Measurements from ENCODE around the gene MME. TPM values are rescaled to one million over a fixed set of nuclear protein-coding genes. Genes with fewer than 3 reads are reported as not detected.

The MME gene
- under 1 TPM in 1 of 2 experiments, not detected in 1; 0.26 TPM for total RNA-seq
- 1 to 10 TPM in 1 of 2 donors, not detected in 1; 2.1 TPM for polyA plus RNA-seq

GRCh38 chr3:155079746-155080487, at the start of gene MME:
TSS of gene MME (plus strand) at chr3:155080319. CDS start at chr3:155084168, 3,849 bp downstream.
- ChIA-PET POLR2A (ENCODE audit: partially characterized antibody) (no interaction called here), CTCF (ENCODE audit: partially characterized antibody) (interaction anchor here (0.6 kb wide), 1 partner anchor 18 kb away, joined by 3 read pairs; no protein-coding TSS in a partner anchor)
- H3K9me3 ChIP-seq (ENCODE audit: control insufficient read depth in 1 of 2, low read length in 2 of 2), result no peaks in the 10 kb centered on the region
- H3K9me3 Mint-ChIP-seq, result peaks cover 0 to 11% (median 6%) of the 10 kb centered on the region in 8 donors
- H3K27me3 ChIP-seq (ENCODE audit: insufficient read depth, low read length), result no peaks in the 10 kb centered on the region
- H3K27ac Mint-ChIP-seq, result no peak within 1 kb of the TSS
- no peak within 1 kb of the TSS for H3K27ac ChIP-seq (ENCODE audit: low read depth, low read length)
- H3K36me3 Mint-ChIP-seq, result no peaks in the 10 kb centered on the region
- peaks cover 21 to 30% of the 10 kb centered on the region in 2 donors for H3K27me3 Mint-ChIP-seq
- H3K36me3 ChIP-seq (ENCODE audit: insufficient read depth, low read length), result no peaks in the 10 kb centered on the region
- no peak for DNase-seq
- H3K4me1 ChIP-seq (ENCODE audit: insufficient read depth, low read length), result no peaks in the 10 kb centered on the region
- intact Hi-C loops (cut with micrococcal nuclease), result no loop called here
- H3K4me3 Mint-ChIP-seq, result peak within 1 kb of the TSS in 5 of 8 donors; percentile 43 to 72 (median 70)
- no peak within 1 kb of the TSS for H3K4me3 ChIP-seq (ENCODE audit: low read length in 2 of 2)
- peaks cover 5 to 12% (median 8%) of the 10 kb centered on the region in 4 donors for H3K4me1 Mint-ChIP-seq

- intact Hi-C loops (cut with micrococcal nuclease), result no loop called here
- H3K4me3 ChIP-seq (ENCODE audit: low read length in 2 of 2), result no peak overlapping the region
- ChIA-PET POLR2A (ENCODE audit: partially characterized antibody) (no interaction called here), CTCF (ENCODE audit: partially characterized antibody) (no interaction called here)
- Mint-ChIP-seq H3K27me3 (no peaks in the 10 kb centered on the region), H3K4me1 (no peaks in the 10 kb centered on the region), H3K36me3 (no peaks in the 10 kb centered on the region), H3K4me3 (no peak overlapping the region), H3K27ac (no peak overlapping the region), H3K9me3 (peaks cover 0 to 23% (median 3%) of the 10 kb centered on the region in 8 donors)
- no peak for DNase-seq
- no peak overlapping the region for H3K27ac ChIP-seq (ENCODE audit: low read depth, low read length)
- H3K4me1 ChIP-seq (ENCODE audit: insufficient read depth, low read length), result no peaks in the 10 kb centered on the region
- H3K27me3 ChIP-seq (ENCODE audit: insufficient read depth, low read length), result no peaks in the 10 kb centered on the region
- H3K36me3 ChIP-seq (ENCODE audit: insufficient read depth, low read length), result no peaks in the 10 kb centered on the region
- H3K9me3 ChIP-seq (ENCODE audit: control insufficient read depth in 1 of 2, low read length in 2 of 2), result no peaks in the 10 kb centered on the region
Measured at GRCh38 chr3:155031186-155031585, 48.9 kb upstream of the MME start.

DNA sequence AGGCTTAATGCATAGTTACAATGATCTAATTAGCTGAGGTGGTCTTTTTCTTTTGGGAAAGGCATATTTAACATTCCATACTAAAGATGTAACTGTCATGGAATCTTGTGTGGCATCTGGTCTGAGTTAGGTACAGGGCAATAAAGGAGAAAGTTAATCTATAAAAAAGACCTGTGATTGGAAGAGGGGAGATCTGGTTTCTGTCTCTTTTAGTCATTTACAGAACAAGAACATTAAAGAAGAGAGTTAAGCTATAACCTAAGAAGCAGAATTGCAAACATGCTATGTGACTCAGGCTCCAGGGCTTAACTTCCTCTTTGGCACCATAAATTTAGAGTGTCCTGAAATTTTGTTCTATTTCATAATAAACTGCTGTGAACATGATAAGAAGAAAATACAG, 47.2 kb upstream of the MME start:
- DNase-seq, result no peak
- H3K4me1 Mint-ChIP-seq, result no peaks in the 10 kb centered on the region
- no peaks in the 10 kb centered on the region for H3K27me3 Mint-ChIP-seq
- POLR2A ChIA-PET (ENCODE audit: partially characterized antibody), result no interaction called here
- H3K9me3 Mint-ChIP-seq, result peaks cover 0 to 23% (median 4%) of the 10 kb centered on the region in 8 donors
- Histone ChIP-seq H3K27me3 (ENCODE audit: insufficient read depth, low read length) (no peaks in the 10 kb centered on the region), H3K9me3 (ENCODE audit: control insufficient read depth in 1 of 2, low read length in 2 of 2) (no peaks in the 10 kb centered on the region), H3K27ac (ENCODE audit: low read depth, low read length) (no peak overlapping the region), H3K4me1 (ENCODE audit: insufficient read depth, low read length) (no peaks in the 10 kb centered on the region), H3K36me3 (ENCODE audit: insufficient read depth, low read length) (no peaks in the 10 kb centered on the region), H3K4me3 (ENCODE audit: low read length in 2 of 2) (no peak overlapping the region)
- no peak overlapping the region for H3K27ac Mint-ChIP-seq
- no peaks in the 10 kb centered on the region for H3K36me3 Mint-ChIP-seq
- CTCF ChIA-PET (ENCODE audit: partially characterized antibody), result no interaction called here
- intact Hi-C loops (cut with micrococcal nuclease), result no loop called here
- no peak overlapping the region for H3K4me3 Mint-ChIP-seq

DNA sequence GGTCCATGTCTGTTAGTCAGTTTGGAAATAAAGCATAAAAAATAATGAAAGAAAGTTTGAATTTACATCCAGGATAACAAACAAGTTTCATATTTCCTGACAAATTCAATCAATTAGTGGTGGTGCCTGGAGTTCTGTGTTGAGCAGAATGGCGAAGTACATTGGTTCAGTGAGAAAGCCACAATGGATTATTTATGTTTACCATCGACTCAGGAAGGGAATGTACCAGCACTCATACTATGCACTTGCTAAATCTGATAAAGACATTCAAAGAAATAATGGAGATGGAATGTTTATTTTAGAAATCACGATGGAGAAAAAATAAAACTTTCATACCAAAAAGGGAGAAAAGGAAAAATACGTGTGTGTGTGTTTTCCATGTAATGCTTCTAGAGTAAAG, 45.3 kb upstream of the MME start:
- H3K9me3 ChIP-seq (ENCODE audit: control insufficient read depth in 1 of 2, low read length in 2 of 2), result no peaks in the 10 kb centered on the region
- H3K27me3 ChIP-seq (ENCODE audit: insufficient read depth, low read length), result no peaks in the 10 kb centered on the region
- CTCF ChIA-PET (ENCODE audit: partially characterized antibody), result no interaction called here
- no peak overlapping the region for H3K27ac Mint-ChIP-seq
- peaks cover 0 to 15% (median under 1%) of the 10 kb centered on the region in 8 donors for H3K9me3 Mint-ChIP-seq
- no peak overlapping the region for H3K27ac ChIP-seq (ENCODE audit: low read depth, low read length)
- no peak overlapping the region for H3K4me3 ChIP-seq (ENCODE audit: low read length in 2 of 2)
- intact Hi-C loops (cut with micrococcal nuclease), result no loop called here
- H3K27me3 Mint-ChIP-seq, result no peaks in the 10 kb centered on the region
- no peak for DNase-seq
- no peak overlapping the region for H3K4me3 Mint-ChIP-seq
- no peaks in the 10 kb centered on the region for H3K36me3 Mint-ChIP-seq
- no peaks in the 10 kb centered on the region for H3K36me3 ChIP-seq (ENCODE audit: insufficient read depth, low read length)
- H3K4me1 ChIP-seq (ENCODE audit: insufficient read depth, low read length), result no peaks in the 10 kb centered on the region
- H3K4me1 Mint-ChIP-seq, result no peaks in the 10 kb centered on the region
- POLR2A ChIA-PET (ENCODE audit: partially characterized antibody), result no interaction called here

GRCh38 chr3:155035553-155035952, 44.6 kb upstream of the MME start:
- intact Hi-C loops (cut with micrococcal nuclease), result no loop called here
- Histone ChIP-seq H3K27me3 (ENCODE audit: insufficient read depth, low read length) (no peaks in the 10 kb centered on the region), H3K4me3 (ENCODE audit: low read length in 2 of 2) (no peak overlapping the region), H3K9me3 (ENCODE audit: control insufficient read depth in 1 of 2, low read length in 2 of 2) (no peaks in the 10 kb centered on the region), H3K4me1 (ENCODE audit: insufficient read depth, low read length) (no peaks in the 10 kb centered on the region), H3K36me3 (ENCODE audit: insufficient read depth, low read length) (no peaks in the 10 kb centered on the region), H3K27ac (ENCODE audit: low read depth, low read length) (no peak overlapping the region)
- ChIA-PET CTCF (ENCODE audit: partially characterized antibody) (no interaction called here), POLR2A (ENCODE audit: partially characterized antibody) (no interaction called here)
- Mint-ChIP-seq H3K27me3 (no peaks in the 10 kb centered on the region), H3K9me3 (peaks cover 0 to 12% (median under 1%) of the 10 kb centered on the region in 8 donors), H3K36me3 (no peaks in the 10 kb centered on the region), H3K27ac (peak overlapping the region in 1 of 7 donors; percentile 11), H3K4me3 (no peak overlapping the region), H3K4me1 (no peaks in the 10 kb centered on the region)
- DNase-seq, result no peak

DNA sequence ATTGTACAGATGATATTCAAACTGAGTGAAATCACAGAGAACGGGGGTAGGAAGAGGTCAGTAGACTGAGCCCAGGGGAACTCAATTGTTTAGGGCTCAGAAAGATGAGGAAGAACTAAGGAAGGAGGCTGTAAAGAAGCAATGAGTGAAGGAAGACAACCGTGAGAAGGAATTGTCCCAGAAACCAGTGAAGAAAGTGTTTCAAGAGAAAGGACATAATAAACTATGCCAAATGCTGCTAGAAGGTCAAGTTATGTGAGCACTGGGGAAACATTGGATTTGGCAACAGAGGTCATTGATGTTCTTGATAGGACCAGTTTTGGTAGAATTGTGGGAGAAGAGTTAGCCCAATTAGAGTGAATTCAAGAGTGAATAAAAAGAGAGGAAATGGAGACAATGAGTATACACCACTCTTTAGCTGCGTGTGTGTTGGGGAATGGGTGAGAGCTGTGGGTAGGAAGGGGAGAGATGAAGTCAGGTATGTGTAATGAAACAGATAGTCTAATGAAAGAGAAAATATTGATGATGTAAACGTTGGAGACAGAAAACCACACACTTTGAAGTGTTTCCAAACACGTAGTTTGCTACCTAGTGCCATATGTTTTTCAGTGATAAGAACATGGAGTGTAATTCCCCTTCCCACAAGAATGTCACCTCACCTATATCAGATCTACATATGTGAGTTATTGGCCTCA, 42.5 kb upstream of the MME start:
- Mint-ChIP-seq H3K9me3 (peaks cover 0 to 3% (median 2%) of the 10 kb centered on the region in 8 donors), H3K27me3 (no peaks in the 10 kb centered on the region), H3K36me3 (no peaks in the 10 kb centered on the region), H3K4me3 (no peak overlapping the region), H3K4me1 (no peaks in the 10 kb centered on the region), H3K27ac (no peak overlapping the region)
- H3K27me3 ChIP-seq (ENCODE audit: insufficient read depth, low read length), result no peaks in the 10 kb centered on the region
- ChIA-PET CTCF (ENCODE audit: partially characterized antibody) (no interaction called here), POLR2A (ENCODE audit: partially characterized antibody) (no interaction called here)
- H3K27ac ChIP-seq (ENCODE audit: low read depth, low read length), result no peak overlapping the region
- no peaks in the 10 kb centered on the region for H3K9me3 ChIP-seq (ENCODE audit: control insufficient read depth in 1 of 2, low read length in 2 of 2)
- H3K4me3 ChIP-seq (ENCODE audit: low read length in 2 of 2), result no peak overlapping the region
- no peak for DNase-seq
- no peaks in the 10 kb centered on the region for H3K36me3 ChIP-seq (ENCODE audit: insufficient read depth, low read length)
- intact Hi-C loops (cut with micrococcal nuclease), result no loop called here
- H3K4me1 ChIP-seq (ENCODE audit: insufficient read depth, low read length), result no peaks in the 10 kb centered on the region

DNA sequence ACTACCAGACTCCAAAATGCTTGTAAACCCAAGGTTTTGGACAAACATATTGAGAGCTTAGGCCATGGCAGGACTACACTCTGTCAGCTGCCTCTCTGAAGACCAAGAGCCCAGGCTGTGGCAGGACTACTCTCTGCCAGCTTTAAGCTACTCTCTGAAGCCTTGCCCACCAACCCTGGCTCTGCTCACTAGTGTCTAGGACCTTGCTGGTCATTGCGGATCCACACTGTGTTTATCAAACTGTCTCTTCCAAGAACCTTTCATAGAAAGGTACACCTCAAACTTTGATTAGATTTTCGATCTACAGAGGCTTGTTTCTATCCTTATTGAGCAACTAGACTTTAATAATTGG, 41.9 kb upstream of the MME start:
- intact Hi-C loops (cut with micrococcal nuclease), result no loop called here
- H3K36me3 Mint-ChIP-seq, result no peaks in the 10 kb centered on the region
- no peaks in the 10 kb centered on the region for H3K36me3 ChIP-seq (ENCODE audit: insufficient read depth, low read length)
- no peaks in the 10 kb centered on the region for H3K4me1 Mint-ChIP-seq
- H3K27ac ChIP-seq (ENCODE audit: low read depth, low read length), result no peak overlapping the region
- H3K9me3 Mint-ChIP-seq, result peaks cover 0 to 3% (median under 1%) of the 10 kb centered on the region in 8 donors
- H3K4me3 Mint-ChIP-seq, result no peak overlapping the region
- DNase-seq, result no peak
- no peaks in the 10 kb centered on the region for H3K9me3 ChIP-seq (ENCODE audit: control insufficient read depth in 1 of 2, low read length in 2 of 2)
- no peak overlapping the region for H3K4me3 ChIP-seq (ENCODE audit: low read length in 2 of 2)
- H3K27me3 ChIP-seq (ENCODE audit: insufficient read depth, low read length), result no peaks in the 10 kb centered on the region
- no peak overlapping the region for H3K27ac Mint-ChIP-seq
- POLR2A ChIA-PET (ENCODE audit: partially characterized antibody), result no interaction called here
- H3K4me1 ChIP-seq (ENCODE audit: insufficient read depth, low read length), result no peaks in the 10 kb centered on the region
- no peaks in the 10 kb centered on the region for H3K27me3 Mint-ChIP-seq
- CTCF ChIA-PET (ENCODE audit: partially characterized antibody), result no interaction called here
